ENCODE data around the gene RHOBTB3.
"Not testable (repeated sequence)": the region's sequence is repeated elsewhere in the genome, so short reads cannot be mapped to it uniquely, and the experiment has no call there.

Gene RHOBTB3

DNA sequence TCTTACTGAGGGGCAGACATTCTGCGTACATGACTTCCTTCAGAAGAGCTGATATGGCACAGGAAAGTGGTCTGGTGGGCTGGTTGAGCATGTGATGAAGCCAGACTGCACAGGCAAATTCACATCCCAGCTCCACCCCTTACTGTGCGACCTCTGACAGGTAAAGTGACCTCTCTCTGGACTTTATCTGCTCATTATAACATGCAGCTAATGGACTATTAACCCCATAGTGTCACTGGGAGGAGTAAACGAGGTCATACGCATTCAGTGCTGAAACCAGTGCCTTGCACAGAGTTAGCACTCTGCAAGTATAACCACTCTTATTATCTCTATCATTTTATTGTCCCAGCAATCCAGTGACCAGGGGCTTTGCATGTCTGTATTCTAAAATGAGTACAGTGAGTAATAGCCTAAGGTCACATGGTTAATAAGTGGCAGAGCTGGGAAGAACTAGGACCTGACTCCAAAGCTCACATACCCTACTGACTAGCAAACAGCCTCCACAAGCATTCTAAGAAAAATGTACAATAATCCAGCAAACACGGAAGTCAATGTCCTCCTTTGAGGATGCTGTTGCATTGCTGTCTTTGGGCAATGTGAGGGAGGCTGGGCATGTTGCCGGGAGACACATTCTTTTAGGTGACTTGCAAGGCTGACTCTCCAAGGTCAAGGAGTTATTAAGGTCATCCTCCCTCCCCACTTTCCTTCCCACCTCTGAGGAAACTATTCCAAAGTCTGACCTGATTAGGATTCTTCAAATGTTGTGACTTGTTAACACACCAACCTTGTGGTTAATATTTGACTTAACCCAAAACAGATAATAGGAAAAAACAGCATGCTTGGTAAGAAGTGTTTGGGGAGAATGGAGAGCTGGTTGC, 72.4 kb downstream of the RHOBTB3 start:
- DNase-seq: no peak

DNA sequence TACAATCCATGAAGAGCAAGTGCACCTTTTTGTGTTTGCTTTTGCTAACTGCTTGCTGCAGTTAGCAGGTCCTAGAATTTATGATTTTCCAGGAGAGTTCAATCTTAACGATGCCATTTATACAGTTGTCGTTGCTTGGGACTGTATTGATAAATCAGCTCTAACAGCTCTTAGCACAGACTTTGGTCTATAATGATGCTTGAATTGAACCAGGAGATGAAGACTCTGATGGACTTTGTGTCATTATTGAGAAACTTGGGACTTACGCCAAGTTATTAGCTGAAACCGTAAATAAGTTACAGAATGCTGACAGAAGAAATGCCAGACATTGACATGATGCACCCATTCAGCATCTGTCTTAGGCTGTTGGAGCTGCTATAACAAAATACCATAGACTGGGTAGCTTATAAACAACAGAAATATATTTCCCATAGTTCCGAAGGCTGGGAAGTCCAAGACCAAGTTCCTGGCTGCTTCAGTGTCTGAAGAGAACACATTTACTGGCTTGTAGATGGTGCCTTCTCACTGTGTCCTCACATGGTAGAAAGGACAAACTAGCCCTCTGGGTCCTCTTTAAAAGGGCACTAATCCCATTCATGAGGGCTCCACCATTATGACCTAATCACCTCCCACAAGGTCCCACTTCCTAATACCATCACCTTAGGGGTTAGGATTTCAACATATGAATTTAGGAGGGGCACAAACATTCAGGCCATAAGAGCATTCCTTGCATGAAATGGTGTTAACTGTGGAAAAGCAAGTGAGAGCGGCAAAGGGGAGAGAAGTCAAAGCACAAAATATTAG, 73.8 kb downstream of the RHOBTB3 start:
- DNase-seq: no peak

DNA sequence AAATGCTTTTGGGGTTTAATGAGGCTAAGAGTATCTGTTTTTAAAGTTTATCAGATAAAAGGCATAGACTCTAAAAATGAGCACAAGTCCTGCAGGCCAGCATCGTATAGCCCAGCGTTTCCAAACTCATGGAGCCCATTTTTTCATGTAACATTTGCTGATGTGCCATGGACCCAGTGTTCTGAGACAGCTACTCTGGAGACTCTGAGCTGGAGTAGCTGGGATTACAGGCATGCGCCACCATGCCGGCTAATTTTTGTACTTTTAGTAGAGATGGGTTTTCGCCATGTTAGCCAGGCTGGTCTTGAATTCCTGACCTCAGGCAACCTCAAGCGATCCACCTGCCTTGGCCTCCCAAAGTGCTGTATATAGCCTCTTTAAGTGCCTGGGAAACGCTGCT, 75.6 kb downstream of the RHOBTB3 start:
- DNase-seq: no peak

DNA sequence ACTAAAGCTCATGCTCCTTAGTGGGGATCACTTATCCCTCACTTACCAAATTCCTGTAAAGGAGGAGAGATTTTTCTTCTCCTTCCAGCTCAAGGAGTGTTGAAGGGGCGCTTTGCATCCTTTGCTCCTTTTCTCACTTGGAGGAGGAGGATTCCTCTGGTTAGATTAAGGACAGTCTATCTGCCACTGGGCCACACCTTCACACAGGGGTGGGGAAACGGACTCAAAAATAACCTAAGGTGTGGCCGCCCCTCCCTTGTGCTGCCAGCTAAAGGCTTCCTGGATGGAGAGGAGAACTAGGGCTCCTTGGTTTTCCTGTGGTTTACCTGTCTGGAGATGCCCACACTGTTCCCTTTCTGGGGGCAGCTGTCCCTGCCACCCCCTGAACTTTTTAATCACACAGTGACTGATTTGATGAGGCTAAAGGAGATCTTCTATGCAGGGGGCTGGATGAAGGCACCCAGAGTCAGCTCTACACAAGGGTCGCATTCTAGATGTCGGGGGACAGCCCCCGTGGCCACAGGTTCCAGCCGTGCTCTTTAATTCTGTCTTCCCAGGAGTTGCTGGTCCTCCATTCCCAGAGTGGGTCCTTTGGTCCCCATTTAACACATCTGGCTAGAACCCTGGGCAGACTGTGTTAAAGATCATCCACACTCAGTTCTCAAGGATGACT, 77.0 kb downstream of the RHOBTB3 start:
- no peak for DNase-seq

DNA sequence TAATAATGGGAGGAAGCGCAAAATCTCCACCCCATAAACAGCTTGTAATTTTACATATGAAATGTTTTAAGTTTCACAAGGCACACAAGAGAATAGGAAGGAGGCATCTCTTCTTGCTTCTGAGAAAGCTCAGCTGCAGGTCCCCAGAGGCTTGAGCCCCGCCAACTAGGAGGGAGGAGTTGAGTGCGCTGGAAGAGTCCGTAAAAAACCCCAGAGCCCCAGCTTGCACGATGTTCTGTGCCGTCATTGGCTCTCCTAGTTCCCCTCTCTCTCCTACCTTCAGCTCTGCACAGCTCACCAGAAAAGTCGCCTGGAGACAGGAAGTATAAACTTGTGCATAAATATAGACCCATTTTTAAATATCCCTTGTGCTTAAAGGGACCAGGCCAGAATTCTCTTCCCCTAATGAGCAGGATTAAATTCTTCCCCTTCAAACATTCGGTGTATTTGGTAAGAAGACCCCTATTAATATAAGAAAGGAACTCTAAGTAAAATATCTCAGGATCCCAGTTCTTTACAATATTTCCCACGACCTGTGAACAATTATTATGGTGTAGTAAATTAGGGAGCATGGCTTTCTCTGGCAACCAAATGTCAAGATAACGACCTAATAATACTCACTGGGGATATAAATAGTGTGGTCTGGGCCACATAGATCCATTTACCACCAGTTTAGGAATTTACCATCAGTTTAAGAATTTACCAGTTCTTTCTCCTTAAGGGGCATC, 77.7 kb downstream of the RHOBTB3 start:
- peak; percentile 73 for DNase-seq

DNA sequence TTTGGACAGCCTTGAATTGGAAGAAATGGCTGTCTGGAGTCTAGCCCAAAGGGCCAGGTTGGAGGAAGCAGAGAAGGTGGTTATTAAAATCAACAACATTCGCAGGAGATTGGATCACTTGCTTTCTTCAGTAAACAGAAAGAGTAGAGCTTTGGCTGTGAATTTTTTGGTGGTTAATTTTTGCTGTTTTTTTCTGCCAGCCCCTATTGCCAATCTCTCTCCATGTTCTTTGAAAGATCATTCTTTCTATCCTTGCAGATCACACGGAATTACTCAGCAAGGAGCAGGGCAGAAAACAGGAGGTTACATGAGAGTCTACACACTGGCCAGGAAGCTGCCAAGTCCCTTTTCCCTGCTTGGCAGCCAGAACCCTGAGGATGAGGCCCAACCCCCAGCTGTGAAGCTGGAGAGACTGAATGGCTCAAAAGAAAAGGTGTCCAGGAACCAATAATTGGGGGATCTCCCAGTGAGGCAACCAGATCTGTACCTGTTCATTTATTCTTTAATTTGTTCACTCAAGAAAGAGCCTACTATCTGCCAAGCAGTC, 78.4 kb downstream of the RHOBTB3 start:
- no peak for DNase-seq

DNA sequence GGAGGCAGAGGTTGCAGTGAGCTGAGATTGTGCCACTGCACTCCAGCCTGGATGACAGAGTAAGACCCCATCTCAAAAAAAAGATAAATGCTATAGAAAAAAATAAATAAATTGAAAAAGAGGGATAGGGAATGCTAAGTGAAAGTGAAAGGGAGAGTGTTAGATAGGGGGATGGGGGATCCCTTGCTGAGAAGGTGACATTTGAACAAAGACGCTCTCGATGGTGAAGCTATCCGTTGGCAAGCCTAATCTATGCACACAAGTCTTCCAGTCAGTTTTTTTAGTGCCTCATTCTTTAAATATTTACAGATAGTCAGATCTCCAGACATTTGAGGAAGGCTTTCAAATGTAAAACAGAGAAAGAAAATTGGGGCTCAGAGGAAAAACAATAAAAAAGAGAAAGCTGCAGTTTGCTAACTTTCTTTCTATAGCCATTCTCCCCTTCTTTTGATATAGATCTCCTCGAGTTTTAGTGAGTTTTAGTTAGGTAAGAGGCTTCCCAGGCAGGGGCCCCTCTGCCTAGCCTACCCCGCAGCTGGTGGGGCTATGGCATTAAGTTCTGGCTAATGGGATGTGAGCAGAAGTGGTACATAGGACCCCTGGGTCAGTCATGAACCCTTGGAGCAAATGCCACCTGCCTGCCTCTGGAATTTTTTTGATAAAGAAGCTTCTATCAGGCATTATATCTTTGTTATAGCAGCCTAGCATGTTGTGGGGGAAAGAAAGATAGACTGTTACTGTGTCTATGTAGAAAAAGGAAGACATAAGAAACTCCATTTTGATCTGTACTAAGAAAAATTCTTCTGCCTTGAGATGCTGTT, 79.4 kb downstream of the RHOBTB3 start:
- DNase-seq: no peak

DNA sequence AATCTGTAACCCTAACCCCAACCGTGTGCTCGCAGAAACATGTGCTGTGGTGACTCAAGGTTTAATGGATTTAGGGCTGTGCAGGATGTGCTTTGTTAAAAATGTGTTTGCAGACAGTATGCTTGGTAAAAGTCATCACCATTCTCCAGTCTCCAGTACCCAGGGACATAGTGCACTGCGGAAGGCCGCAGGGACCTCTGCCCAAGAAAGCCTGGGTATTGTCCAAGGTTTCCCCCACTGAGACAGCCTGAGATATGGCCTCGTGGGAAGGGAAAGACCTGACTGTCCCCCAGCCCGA, 79.9 kb downstream of the RHOBTB3 start:
- not testable (repeated sequence) for DNase-seq

DNA sequence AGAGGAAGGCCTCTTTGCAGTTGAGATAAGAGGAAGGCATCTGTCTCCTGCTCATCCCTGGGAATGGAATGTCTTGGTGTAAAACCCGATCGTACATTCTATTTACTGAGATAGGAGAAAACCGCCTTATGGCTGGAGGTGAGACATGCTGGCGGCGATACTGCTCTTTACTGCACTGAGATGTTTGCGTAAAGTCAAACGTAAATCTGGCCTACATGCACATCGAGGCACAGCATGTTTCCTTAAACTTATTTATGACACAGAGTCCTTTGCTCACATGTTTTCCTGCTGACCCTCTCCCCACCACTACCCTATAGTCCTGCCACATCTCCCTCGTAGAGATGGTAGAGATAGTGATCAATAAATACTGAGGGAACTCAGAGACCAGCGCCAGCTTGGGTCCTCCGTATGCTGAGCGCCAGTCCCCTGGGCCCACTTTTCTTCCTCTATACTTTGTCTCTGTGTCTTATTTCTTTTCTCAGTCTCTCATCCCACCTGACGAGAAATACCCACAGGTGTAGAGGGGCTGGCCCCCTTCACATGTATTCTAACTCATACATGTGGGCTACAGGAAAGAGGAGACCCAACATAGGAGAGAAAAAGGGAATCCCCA, 80.4 kb downstream of the RHOBTB3 start:
- not testable (repeated sequence) for DNase-seq

DNA sequence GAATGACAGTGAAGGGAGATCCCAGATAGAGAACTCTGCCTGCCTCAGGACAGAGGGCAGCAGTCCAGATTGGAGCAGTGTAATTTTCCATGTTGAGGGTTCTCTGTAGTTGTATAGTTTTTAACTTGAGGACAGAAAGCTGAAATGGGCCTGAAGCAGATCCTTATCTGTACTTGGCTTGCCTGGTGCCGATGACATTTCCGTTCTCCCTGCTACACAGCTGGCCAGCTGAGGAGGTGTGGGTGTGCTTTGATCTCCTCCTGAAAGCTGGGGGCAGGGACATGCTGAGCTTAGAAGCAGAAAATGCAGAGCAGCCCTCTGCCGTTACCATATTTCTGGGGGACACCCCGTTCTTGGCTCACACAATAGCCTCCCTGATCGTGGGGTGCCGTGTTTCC, 80.9 kb downstream of the RHOBTB3 start:
- DNase-seq: peak; percentile 40

DNA sequence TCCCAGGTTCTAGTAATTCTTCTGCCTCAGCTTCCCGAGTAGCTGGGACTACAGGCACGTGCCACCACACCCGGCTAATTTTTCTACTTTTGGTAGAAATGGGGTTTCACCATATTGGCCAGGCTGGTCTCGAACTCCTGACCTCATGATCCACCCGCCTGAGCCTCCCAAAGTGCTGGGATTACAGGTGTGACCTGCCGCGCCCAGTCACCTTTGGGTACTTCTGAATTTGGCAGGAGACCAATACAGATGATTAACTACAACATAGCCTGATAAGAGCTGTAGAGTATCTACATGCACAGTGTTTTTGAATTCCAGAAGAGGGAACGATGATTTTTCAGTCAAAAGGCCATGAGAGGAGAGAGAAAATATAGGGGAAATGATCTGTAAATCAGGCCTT, 81.9 kb downstream of the RHOBTB3 start:
- not testable (repeated sequence) for DNase-seq

DNA sequence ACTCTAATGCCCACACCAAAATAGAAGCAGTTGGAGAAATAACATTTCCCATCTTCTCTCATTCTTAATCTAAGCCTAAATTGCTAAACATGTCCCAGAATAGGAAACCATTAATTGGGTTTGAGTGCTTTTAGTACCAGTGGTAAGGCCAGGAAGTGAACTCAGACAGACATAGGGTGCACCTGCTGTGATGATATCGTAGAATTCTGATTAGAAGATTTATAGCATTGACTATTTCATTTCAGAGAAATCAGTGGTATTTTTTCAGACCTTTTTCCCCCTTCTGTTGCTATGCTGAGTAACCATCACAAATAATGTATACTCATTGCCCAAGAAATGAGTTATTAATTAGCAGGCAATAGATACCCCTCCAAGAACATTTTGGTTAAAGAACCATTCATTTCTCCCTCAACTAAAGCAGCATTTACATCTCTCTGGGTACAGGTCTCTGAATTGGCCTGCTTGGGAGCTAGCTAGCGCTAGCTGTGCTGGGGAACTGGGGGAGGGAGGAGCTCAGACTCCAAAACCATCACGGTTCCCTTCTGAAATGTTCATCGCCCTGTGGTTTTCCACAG, 84.1 kb downstream of the RHOBTB3 start:
- no peak for DNase-seq

DNA sequence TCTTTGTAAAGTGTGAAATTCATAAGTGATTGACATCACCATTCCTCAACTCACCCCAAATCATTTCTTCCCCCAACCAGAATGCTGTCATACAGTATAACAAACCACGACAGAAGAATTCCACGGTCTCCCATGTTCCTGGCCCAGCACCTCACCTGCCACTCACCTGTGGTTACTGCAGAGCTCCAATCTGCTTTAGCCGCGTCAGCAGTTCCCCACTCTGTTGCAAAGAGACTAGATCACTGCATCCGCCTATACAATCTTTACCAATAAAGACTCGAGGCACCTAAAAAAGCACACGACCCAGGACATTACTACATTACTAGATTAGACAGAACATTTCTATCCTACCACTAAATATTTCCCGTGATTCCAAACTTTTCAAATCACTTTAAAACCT, 85.2 kb downstream of the RHOBTB3 start:
- DNase-seq: no peak

DNA sequence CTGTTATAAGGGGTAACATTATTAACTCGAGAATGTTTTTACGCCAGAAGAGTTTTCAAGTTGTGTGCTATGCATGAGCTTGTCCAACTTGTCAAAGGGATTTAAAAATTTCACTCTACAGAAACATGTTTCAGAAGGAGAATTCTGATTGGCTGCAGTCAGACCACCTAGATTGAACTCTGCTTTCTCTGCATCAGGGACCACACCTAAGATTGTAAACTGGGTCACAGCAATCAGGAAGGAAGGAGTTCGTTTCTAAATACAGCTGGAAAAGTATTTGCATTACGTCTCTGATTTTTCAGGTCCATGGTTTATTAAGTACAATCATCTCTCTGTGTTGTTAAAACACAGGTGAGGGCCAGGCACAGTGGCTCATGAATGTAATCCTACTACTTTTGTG, 85.6 kb downstream of the RHOBTB3 start:
- DNase-seq: no peak

DNA sequence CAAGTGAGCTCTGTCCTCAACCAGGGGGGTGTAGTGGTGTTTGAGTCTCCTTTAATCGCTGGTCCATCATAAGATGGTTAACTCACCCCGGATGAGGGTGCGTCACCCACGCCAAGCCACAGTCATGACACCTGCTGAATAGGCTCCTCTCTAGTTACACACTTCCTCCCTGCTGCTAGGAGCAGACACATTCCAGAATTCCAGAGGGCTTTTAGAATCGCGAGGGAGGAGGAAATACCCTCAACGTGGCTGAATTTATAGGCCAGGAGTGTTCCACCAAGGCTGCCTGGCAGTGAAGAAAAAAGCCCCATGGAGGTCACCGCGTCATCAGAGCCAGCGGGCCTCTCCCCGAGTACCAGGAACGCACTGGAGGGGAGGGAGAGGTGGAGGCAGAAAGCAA, 86.3 kb downstream of the RHOBTB3 start:
- DNase-seq: peak; percentile 43

DNA sequence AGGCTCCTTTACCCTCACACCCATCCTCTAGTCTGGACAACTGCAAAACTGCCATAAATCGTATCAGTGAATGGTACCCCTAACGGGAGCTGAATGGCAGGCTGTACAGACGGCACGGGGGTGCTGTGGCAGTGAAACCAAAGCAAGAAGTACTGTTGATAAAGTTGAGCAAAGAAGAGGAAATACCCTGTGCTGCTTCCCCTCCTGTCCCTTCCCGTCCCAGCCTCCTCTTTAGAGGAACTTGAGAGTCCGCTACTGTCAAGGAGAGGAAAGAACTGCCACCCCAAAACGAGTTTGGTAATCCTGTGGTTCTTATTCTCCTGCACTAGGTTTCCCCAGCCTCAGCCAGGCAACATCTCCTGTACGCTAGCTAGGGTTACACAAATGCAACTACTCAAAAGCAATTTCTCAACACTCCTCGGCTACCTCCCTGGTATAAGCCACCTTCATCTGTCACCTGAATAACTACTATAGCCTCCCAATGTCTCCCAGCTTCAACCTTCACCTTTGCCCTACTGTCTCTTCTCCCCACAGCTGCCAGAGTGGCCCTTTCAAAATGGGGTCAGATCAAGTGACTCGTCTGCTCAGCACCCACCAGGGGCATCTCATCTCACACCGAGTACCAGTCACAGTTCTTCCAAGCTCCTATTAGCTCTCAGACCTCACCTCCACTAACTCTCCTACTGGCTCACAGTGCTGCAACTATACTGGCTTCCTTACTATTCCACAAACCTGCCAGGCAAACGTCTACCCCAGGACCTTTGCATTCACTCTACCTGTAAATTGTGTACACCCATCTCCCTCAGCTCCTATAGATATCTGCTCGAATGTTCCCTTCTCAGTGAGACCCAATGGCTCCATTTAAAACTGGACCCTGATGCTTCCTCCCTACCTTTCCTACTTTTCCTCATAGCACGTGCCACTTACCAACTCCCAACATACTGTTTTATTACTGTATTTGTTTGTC, 87.3 kb downstream of the RHOBTB3 start:
- peak; percentile 39 for DNase-seq

DNA sequence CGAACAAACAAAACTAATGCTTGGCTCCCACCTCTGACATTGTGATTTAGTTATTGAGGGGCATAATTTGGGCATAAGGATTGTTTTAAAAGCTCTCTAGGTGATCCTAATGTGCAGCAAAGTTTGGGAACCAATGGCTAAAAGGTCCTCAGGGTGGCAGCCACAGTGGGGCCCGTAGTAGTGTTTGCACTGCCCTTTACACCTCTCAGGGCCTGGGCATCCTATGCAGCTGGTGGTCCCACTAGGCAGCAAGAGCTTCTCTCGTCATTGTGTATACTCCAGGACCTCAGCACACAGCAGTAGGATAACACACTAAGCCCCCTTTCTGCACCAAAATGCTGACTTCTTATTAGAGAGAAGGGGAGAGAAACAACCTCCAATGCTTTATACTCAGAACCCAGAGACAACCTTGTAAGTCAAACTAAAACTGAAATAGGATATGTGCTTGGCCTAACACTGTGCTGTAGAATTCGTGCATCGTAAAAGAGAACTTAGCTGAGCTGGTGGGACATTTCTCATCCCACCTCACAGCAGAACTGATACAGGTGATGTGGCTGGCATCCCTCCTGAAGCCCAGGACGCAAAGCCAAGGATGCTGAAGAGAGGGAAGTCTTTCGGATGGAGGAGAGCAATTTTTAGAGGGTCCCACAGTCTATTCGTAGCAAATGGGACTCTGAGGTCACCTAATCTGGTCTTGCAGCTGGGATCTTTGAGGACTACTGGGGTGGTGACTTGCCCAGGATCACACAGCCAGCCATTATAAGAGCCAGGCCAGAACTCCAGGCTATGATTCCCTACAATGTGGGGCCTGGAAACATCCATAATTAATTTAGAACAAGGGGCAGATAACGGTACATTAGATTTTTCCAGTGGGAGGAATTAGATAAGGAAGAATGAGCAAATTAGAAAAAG, 90.2 kb downstream of the RHOBTB3 start:
- DNase-seq: peak; percentile 36

DNA sequence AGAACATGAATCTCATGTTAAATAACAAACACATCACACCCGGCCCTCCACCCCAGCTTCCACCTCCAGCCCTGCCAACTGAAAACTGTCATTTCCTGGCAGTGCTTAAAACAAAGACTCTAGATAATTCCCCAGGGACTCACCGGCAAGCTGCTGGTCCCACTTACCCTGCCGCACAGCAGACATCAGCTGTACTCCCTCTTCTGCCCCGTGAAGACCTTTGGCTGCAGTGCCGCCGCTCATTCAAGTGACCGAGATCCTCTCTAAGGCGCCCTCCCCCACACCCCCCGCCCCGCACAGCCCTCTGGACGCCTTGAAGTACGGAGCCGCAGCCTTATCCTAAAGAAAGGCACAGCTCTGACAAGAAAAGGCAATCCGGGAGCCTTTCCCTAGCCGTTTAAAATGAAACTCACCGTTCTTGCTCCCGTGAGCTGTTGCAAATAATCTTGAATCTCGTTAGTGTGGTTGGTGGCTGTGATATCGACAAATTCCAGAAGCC, 91.0 kb downstream of the RHOBTB3 start:
- DNase-seq: peak; percentile 24

All from activated CD4-positive, alpha-beta T cell treated with anti-CD3 and anti-CD28 coated beads, Interleukin-10, Interleukin-2, amounts not matched to agents 100 ng/mL and 50 ng/mL, durations not matched to agents 16 hours and 8 hours (primary cell).